ENCODE results near the gene SND1.

DNA sequence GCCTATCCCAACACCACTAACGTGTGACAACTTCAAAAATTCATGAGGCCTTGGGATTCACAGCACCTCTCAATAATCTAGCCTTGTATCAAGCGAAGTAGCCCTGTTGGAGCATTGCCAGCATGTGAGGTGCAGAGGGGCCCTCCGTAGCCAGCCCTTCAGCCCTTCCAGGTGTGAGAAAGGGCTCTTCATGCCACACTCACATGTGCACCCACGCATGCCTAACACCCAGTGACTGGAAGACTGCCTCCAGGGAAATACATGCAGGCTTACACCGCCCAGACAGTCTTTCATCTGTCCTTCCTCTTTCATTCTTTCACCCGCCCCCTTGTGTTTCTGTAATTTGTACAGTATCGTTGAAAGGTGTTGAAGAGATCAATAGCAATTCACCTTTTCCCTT, 353.1 kb downstream of the SND1 start:
- TF ChIP-seq, protein P1, sequence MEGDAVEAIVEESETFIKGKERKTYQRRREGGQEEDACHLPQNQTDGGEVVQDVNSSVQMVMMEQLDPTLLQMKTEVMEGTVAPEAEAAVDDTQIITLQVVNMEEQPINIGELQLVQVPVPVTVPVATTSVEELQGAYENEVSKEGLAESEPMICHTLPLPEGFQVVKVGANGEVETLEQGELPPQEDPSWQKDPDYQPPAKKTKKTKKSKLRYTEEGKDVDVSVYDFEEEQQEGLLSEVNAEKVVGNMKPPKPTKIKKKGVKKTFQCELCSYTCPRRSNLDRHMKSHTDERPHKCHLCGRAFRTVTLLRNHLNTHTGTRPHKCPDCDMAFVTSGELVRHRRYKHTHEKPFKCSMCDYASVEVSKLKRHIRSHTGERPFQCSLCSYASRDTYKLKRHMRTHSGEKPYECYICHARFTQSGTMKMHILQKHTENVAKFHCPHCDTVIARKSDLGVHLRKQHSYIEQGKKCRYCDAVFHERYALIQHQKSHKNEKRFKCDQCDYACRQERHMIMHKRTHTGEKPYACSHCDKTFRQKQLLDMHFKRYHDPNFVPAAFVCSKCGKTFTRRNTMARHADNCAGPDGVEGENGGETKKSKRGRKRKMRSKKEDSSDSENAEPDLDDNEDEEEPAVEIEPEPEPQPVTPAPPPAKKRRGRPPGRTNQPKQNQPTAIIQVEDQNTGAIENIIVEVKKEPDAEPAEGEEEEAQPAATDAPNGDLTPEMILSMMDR (IDR thresholded peaks at IDR 0.05), result no peak
- TF ChIP-seq POLR2A (IDR thresholded peaks at IDR 0.05), result no peak
